IgD-negative memory B cell (primary cell): Measurements from ENCODE around the gene SOCS2. TPM values are rescaled to one million over a fixed set of nuclear protein-coding genes. Genes with fewer than 3 reads are reported as not detected.

Experiments used
- H3K27ac Mint-ChIP-seq, 3 donors: one replicate each; pipeline ENCODE4 v1.8.0; 2020 to 2022; ENCODE audit warnings: mild to moderate bottlenecking in 3 of 3, mixed read lengths in 3 of 3, moderate library complexity in 1 of 3
- H3K27me3 Mint-ChIP-seq: one replicate; pipeline ENCODE4 v1.8.0; 2021; ENCODE audit warnings: mixed read lengths
- H3K36me3 Mint-ChIP-seq: one replicate; pipeline ENCODE4 v1.8.0; 2020; ENCODE audit warnings: mild to moderate bottlenecking, mixed read lengths
- H3K4me1 Mint-ChIP-seq, 3 donors: one replicate each; pipeline ENCODE4 v1.8.0; 2020 to 2022; ENCODE audit warnings: mixed read lengths in 3 of 3, mild to moderate bottlenecking in 1 of 3
- H3K4me3 Mint-ChIP-seq, 4 donors: one replicate each; pipeline ENCODE4 v1.8.0; 2020 to 2022; ENCODE audit warnings: mild to moderate bottlenecking in 4 of 4, mixed read lengths in 4 of 4, moderate library complexity in 3 of 4
- H3K9me3 Mint-ChIP-seq, 3 donors: one replicate each; pipeline ENCODE4 v1.8.0; 2020 to 2021; ENCODE audit warnings: mixed read lengths in 3 of 3, mild to moderate bottlenecking in 1 of 3
- polyA plus RNA-seq: library from polyadenylated mRNA; unstranded; fragments of 300-500 nt; fragmentation: Illumina TruSeq; gene quantifications from one replicate; pipeline ENCODE4 v1.2.3, GENCODE V29; 2021

SOCS2 gene, protein sequence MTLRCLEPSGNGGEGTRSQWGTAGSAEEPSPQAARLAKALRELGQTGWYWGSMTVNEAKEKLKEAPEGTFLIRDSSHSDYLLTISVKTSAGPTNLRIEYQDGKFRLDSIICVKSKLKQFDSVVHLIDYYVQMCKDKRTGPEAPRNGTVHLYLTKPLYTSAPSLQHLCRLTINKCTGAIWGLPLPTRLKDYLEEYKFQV
- 0.51 TPM for polyA plus RNA-seq

DNA sequence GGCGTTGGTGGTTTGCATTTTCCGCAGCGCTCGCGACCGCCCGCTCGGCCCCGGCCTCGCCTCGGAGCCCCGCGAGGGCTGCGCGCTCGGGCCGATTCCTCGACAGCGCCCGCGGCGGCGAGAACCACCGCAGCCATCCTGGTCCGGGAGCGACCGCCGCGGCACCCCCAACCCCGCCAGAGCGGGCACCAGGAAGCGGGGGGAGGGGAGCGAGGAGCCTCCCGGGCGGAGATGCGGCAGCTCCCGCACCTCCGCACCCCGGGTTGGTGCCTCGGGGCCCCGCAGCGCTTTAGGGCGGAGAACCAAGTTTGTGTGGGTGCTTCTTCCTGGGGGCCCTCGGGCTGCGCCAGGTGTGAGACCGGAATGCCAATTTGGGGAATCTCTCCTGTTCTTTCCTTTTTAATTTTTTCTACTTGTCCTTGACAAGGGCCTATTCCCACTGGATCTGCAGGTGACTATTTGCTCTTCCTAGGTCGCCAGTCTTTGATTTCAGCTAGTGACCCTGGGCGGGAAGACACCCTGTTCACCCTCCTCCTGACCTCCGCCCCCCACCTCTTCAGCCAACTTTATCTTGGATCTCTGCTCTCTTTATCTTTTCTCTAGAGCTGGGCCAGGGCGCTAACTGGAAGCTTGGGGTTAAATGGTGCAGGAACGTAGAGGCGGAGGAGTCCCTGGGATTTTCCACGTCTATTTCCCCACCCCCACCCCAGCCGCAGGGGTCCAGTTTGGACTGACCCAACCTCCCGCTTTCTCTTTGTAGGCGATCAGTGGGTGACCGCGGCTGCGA lies at the start of gene SOCS2:
Gene SOCS2 (plus strand): TSS at position 751 of the 787 bp plus-strand sequence. CDS start 223 bp downstream, outside the sequence.
- peak within 1 kb of the TSS; percentile 91 to 97 (median 96) for H3K4me3 Mint-ChIP-seq
- H3K36me3 Mint-ChIP-seq = peaks cover 1% of the 10 kb centered on the region

DNA sequence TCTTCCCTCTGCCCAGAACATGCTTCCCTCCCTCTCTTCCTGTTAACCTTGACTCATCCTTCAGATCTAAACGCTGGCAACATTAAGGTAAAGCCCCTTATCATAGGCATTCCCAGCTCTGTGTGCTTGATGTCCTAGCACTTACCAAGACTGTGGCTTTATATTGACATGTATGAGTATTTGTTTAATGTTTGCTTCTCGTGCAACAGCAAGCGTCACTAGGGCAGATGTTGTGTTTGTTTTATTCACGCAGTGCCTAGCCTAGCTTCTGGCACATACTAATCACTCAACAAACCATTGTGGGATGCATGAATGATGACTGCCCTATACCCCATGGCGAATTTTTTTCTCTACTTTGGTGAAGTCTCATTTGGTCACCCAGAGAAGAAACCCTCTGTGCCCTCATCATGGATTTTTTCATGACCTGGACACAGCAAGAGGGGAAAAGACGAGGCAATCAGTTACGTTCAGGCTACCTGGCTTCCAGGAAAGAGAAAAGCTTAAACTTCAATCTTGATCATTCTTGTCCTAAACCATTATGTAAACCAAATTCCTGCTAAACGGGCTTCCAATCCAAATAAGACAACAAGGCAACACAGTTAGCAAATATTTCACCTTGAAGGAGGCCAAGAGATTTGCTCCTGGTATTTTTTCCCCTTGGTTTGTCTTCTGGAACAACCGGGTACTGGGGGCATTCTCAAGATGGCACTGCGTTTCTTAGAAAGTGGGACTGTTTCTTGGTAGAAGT lies 47.9 kb upstream of the SOCS2 start:
- peaks cover 10% of the 10 kb centered on the region for H3K27me3 Mint-ChIP-seq
- H3K4me3 Mint-ChIP-seq = no peak overlapping the region
- H3K4me1 Mint-ChIP-seq = no peaks in the 10 kb centered on the region
- peaks cover 0 to 3% (median 1%) of the 10 kb centered on the region in 3 donors for H3K9me3 Mint-ChIP-seq
- H3K27ac Mint-ChIP-seq = no peak overlapping the region
- no peaks in the 10 kb centered on the region for H3K36me3 Mint-ChIP-seq

More for the DNA sequence above, at the start of gene SOCS2:
- H3K4me1 Mint-ChIP-seq = peaks cover 4 to 21% (median 15%) of the 10 kb centered on the region in 3 donors
- peaks cover 25% of the 10 kb centered on the region for H3K27me3 Mint-ChIP-seq
- peak within 1 kb of the TSS; percentile 16 to 53 (median 28) for H3K27ac Mint-ChIP-seq
- H3K9me3 Mint-ChIP-seq = no peaks in the 10 kb centered on the region

DNA sequence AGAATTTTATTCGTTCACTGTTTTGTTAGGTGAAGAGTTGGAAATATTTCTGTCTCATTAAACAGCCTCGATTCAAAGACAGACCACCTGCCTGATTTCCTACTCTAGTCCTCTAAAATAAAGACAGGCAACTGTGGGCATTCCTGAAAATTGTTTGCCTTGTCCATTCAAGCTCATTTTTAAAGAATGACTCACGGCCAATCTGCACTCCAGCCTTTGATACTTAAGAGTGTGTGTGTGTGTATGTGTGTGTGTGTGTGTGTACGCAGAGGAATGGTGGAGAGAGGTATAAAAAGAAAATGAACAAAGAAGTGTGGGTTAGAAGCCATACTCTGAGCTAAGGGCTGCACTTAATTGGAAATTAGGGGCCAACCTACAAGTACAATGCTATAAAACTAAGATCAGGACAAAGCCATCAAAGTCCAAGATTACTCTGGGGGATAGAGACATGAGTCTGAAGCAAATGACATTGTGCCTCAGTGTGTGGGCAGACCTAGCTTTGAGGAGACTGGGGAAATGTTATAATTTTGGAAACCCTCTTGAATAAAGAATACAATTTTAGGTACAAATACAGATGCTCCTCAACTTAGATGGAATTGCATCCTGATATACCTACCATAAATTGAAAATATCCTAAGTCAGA lies 45.6 kb upstream of the SOCS2 start:
- H3K27me3 Mint-ChIP-seq = peaks cover 10% of the 10 kb centered on the region
- H3K36me3 Mint-ChIP-seq = no peaks in the 10 kb centered on the region
- H3K4me1 Mint-ChIP-seq = peaks cover 0 to 2% (median 0%) of the 10 kb centered on the region in 3 donors
- peaks cover 0 to 1% (median 0%) of the 10 kb centered on the region in 3 donors for H3K9me3 Mint-ChIP-seq
- H3K27ac Mint-ChIP-seq = no peak overlapping the region
- H3K4me3 Mint-ChIP-seq = no peak overlapping the region

DNA sequence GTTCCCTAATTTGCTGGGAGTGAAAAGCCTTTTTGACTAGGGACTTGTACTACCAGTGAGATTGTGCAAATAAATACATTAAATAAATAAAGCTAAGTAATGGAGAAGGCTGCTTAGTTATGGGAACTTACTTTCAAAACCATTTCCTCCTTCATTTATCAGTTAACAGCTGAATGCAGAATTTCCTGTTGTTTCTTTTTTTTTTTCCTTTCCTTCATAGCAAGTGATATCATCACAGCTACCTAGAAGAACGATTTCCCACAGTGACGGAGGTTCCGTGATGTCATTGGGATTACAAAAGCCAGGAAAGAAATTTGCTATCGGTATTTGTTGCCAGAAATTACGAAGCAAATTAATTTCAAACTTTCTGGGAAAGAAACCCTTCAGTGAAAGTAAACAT lies 42.1 kb upstream of the SOCS2 start:
- Mint-ChIP-seq H3K27me3 (peaks cover 7% of the 10 kb centered on the region), H3K4me3 (no peak overlapping the region), H3K9me3 (peaks cover 0 to 1% (median 1%) of the 10 kb centered on the region in 3 donors), H3K27ac (no peak overlapping the region), H3K36me3 (no peaks in the 10 kb centered on the region), H3K4me1 (peaks cover 0 to 4% (median 0%) of the 10 kb centered on the region in 3 donors)

DNA sequence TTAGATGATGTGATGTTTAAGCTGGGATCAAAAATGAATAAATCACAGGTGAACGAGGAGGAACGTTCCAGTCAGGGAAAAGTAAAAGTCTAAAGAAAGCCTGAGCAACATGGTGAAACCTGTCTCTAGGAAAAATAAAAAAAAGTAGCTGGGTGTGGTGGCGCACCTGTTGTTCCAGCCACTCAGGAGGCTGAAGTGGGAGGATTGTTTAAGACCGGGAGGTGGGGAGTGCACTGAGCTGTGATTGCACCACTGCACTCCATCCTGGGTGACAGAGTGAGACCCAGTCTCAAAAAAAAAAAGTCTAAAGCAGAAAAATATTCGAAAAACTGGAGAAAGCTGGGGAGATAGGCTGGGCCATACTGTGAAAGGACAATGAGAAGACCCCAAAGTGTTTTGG lies 39.2 kb upstream of the SOCS2 start:
- Mint-ChIP-seq H3K27ac (no peak overlapping the region), H3K4me3 (no peak overlapping the region), H3K4me1 (peaks cover 14 to 17% (median 15%) of the 10 kb centered on the region in 3 donors), H3K27me3 (no peaks in the 10 kb centered on the region), H3K36me3 (no peaks in the 10 kb centered on the region), H3K9me3 (peaks cover 0 to 1% (median 1%) of the 10 kb centered on the region in 3 donors)

DNA sequence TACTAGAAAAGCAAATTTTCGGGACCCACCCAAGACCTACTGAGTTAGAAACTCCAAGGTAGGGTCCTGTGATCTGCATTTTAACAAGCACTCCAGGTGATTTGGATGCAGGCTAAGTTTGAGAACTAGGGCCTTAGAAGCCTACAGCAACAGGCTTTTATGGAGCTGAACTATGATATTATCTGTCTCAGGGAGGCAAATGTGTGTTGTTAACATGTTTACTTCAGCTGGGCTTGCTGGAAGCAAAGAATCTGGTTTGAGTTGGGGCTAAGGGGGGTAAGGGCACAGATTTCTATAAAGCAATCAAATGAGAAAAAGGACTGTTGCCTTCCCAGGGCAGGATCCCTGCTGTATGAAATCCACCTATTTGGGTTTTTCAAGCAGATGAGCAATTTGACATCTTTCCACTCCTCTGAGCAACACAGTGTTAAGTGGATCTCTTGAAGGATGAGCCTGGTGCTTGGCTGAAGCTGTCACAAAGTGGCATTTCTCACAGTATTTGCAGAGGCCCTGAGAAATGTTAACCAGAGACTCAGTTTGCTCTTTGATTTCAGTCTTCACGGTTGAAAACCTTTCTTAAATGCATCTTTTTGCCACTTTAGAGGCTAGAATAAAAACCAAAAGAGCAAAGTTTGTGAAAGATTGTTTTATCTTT lies 36.2 kb upstream of the SOCS2 start:
- Mint-ChIP-seq H3K9me3 (peaks cover 0 to 1% (median 0%) of the 10 kb centered on the region in 3 donors), H3K27me3 (no peaks in the 10 kb centered on the region), H3K27ac (no peak overlapping the region), H3K4me1 (peaks cover 15 to 23% (median 18%) of the 10 kb centered on the region in 3 donors), H3K4me3 (peak overlapping the region in 2 of 4 donors; percentile 34 to 68), H3K36me3 (no peaks in the 10 kb centered on the region)

DNA sequence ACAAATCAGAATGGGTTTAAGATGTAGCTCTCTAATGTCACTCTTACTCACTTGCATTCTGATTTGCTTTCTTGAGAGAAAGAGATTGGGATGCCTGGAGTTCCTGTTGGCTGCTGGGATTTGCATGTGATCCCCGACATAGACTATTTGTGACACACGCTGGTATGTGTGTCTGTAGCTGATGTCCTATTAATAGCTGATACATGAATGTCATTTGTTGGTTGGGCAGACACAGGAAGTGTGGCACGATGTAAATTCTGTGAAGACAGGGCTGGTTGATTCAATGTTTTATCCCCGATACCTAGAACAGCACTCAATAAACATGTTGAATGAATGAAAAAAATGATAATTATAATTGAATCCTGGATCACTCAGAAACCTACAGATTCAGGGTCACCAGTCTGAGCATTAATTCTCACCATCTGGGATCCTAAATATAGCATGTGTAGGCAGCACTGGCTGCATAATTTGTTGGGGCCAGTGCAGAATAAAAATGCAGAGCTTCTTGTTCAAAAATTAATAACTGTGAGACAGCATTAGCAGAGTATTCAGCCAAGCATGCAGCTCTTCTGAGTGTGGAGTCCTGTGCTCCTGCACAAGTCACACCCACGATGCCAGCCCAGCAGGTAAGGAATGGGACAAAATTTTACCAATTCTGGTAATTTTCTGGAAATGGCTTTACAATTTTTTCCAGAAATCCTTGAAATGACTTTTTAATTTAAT lies 35.5 kb upstream of the SOCS2 start:
- H3K4me1 Mint-ChIP-seq = peaks cover 15 to 23% (median 18%) of the 10 kb centered on the region in 3 donors
- peak overlapping the region in 2 of 4 donors; percentile 68 to 83 for H3K4me3 Mint-ChIP-seq
- H3K9me3 Mint-ChIP-seq = peaks cover 0 to 1% (median 0%) of the 10 kb centered on the region in 3 donors
- no peaks in the 10 kb centered on the region for H3K27me3 Mint-ChIP-seq
- H3K27ac Mint-ChIP-seq = no peak overlapping the region
- H3K36me3 Mint-ChIP-seq = no peaks in the 10 kb centered on the region

DNA sequence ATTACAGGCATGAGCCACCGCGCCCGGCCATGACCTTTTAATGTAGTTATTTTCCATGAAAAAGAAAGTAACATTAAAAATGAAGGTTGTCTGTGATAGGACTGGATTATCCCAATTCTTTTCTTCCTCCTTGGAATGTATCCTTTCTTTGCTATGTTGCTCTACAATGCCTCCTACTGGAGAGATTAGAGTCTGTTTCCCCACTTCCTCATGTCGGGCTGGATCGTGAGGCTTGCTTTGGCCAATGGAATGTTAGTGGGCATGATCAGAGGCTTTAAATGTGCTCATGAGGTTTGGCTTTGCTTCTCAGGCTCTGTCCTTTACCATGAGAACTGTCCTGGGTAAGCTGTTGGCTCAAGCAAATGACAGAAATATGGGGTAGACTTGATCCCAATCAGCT lies 34.7 kb upstream of the SOCS2 start:
- H3K27ac Mint-ChIP-seq = no peak overlapping the region
- H3K27me3 Mint-ChIP-seq = no peaks in the 10 kb centered on the region
- no peaks in the 10 kb centered on the region for H3K36me3 Mint-ChIP-seq
- no peak overlapping the region for H3K4me3 Mint-ChIP-seq
- peaks cover 15 to 23% (median 18%) of the 10 kb centered on the region in 3 donors for H3K4me1 Mint-ChIP-seq
- H3K9me3 Mint-ChIP-seq = peaks cover 0 to 1% (median 0%) of the 10 kb centered on the region in 3 donors

DNA sequence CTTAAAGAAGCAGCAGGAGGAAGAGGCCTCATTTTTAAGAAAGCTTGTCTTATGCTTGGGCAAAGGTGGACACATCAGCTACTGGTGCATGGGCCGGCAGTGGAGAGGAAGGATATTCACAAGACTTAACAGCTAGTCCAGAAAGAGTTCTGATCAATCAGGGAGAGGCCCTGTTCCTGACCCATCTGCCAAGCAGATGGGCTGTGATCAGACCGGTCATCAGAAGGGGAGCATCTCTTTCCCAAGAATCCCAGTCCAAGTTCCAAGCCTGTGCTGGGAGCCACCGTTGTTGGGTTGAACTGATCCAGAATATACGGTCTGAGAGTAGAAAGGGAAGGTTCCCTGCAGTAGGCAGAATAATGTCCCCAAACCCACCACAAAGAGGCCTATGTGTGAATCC lies 32.7 kb upstream of the SOCS2 start:
- no peaks in the 10 kb centered on the region for H3K36me3 Mint-ChIP-seq
- peaks cover 13 to 23% (median 18%) of the 10 kb centered on the region in 3 donors for H3K4me1 Mint-ChIP-seq
- no peaks in the 10 kb centered on the region for H3K9me3 Mint-ChIP-seq
- H3K27me3 Mint-ChIP-seq = no peaks in the 10 kb centered on the region
- H3K4me3 Mint-ChIP-seq = no peak overlapping the region
- no peak overlapping the region for H3K27ac Mint-ChIP-seq

DNA sequence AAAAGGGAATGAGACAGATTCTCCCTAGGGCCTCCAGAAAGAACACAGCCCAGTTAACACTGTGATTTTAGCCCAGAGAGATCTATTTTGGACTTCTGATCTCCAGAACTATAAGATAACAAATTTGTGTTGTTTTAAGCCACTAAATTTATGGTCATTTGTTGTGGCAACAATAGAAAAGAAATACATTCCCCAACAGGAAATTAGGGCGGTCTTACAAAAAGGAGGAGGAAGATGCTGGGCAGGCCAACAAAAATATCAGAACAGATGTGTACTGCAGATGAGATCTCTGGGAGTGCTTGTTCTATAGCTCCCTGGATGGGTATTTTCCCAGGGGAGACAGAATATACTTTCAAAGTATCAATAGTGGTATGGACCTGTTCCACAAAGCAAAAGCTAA lies 32.0 kb upstream of the SOCS2 start:
- Mint-ChIP-seq H3K4me3 (no peak overlapping the region), H3K27ac (no peak overlapping the region), H3K9me3 (no peaks in the 10 kb centered on the region), H3K4me1 (peaks cover 13 to 23% (median 18%) of the 10 kb centered on the region in 3 donors), H3K27me3 (no peaks in the 10 kb centered on the region), H3K36me3 (no peaks in the 10 kb centered on the region)

DNA sequence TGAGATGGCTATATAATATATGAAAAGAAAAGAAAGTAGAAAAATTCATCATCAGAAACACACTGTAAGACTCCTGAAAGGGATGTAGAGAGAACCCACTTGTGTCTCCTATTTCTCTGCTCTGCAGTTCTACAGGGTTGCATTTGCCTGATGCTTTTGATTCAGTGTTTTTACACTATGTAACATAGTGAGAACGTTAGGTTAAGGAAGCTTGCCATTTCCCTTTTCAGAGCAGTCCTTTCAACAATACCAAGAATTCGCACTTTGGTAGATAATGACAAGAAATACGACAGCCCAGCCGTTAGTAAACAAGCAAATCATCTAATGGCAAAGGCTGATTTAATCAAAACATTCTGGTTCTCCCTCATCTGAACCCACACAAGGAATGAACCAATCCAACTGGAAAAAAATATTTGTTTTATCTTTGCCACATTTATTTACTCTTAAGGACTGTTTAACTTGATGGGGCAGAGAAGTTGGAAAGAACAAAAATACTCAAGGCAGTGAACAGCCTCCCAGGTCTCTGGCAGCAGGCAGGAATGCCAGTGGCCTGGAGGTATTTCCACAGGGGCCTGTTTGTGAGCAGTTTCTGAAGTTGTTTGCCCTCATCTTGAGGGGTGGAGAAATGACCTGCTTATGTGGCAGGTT lies 30.8 kb upstream of the SOCS2 start:
- Mint-ChIP-seq H3K4me3 (no peak overlapping the region), H3K9me3 (no peaks in the 10 kb centered on the region), H3K4me1 (peaks cover 5 to 12% (median 12%) of the 10 kb centered on the region in 3 donors), H3K36me3 (no peaks in the 10 kb centered on the region), H3K27me3 (no peaks in the 10 kb centered on the region), H3K27ac (no peak overlapping the region)

DNA sequence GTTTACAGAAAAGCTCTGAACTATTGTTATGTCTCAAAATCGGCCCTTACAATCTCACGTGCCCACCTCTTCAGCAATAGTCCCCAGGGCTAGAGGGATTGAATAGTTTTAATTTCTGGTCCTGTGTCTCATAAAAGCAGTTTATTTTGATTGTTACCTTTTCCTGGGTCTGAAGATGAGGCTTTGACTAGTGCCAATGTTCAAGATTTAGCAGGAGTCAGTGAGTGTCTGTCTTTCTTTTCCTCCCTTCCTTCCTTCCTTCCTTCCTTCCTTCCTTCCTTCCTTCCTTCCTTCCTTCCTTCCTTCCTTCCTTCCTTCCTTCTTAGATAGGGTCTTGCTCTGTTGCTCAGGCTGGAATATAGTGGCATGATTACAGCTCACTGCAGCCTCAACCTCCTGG lies 24.7 kb upstream of the SOCS2 start:
- no peaks in the 10 kb centered on the region for H3K27me3 Mint-ChIP-seq
- H3K4me1 Mint-ChIP-seq = no peaks in the 10 kb centered on the region
- H3K9me3 Mint-ChIP-seq = no peaks in the 10 kb centered on the region
- no peaks in the 10 kb centered on the region for H3K36me3 Mint-ChIP-seq
- no peak overlapping the region for H3K27ac Mint-ChIP-seq
- no peak overlapping the region for H3K4me3 Mint-ChIP-seq

DNA sequence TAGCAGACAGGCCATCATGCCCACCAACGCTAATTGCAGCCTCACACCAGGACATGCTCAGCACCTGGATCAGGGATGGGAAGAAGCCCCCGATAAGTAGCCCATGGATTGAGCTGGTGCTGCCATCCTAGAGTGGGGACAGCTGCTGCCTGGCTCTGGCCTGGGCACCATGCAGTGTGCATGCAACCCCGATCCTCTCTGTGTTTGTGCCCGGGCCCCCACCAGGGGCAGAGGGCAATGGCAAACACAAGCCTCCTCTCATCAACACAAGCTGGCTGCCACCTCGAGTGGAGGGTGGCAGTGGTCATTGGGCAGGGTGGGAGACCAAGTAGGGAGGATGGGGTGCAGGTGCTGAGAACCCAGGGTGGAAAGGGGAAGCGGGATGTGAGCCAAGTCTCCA lies 23.3 kb upstream of the SOCS2 start:
- no peak overlapping the region for H3K4me3 Mint-ChIP-seq
- H3K9me3 Mint-ChIP-seq = peaks cover 0 to 2% (median 0%) of the 10 kb centered on the region in 3 donors
- H3K4me1 Mint-ChIP-seq = no peaks in the 10 kb centered on the region
- H3K27me3 Mint-ChIP-seq = no peaks in the 10 kb centered on the region
- H3K27ac Mint-ChIP-seq = no peak overlapping the region
- H3K36me3 Mint-ChIP-seq = no peaks in the 10 kb centered on the region
